Measurements from ENCODE around the gene AGPAT4. TPM values are rescaled to one million over a fixed set of nuclear protein-coding genes. Genes with fewer than 3 reads are reported as not detected.

The AGPAT4 gene
- total RNA-seq, 3 donors from 2014 or later, result 6.5 to 12.3 (median 7.3) TPM

GRCh38 chr6:161242779-161243693, 30.8 kb downstream of the AGPAT4 start:
- Histone ChIP-seq H3K36me3 (ENCODE audit: low read depth) (no peaks in the 10 kb centered on the region), H3K4me3 (no peak overlapping the region), H3K9me3 (no peaks in the 10 kb centered on the region), H3K4me1 (ENCODE audit: low read depth) (no peaks in the 10 kb centered on the region)
- TF ChIP-seq, protein P1, sequence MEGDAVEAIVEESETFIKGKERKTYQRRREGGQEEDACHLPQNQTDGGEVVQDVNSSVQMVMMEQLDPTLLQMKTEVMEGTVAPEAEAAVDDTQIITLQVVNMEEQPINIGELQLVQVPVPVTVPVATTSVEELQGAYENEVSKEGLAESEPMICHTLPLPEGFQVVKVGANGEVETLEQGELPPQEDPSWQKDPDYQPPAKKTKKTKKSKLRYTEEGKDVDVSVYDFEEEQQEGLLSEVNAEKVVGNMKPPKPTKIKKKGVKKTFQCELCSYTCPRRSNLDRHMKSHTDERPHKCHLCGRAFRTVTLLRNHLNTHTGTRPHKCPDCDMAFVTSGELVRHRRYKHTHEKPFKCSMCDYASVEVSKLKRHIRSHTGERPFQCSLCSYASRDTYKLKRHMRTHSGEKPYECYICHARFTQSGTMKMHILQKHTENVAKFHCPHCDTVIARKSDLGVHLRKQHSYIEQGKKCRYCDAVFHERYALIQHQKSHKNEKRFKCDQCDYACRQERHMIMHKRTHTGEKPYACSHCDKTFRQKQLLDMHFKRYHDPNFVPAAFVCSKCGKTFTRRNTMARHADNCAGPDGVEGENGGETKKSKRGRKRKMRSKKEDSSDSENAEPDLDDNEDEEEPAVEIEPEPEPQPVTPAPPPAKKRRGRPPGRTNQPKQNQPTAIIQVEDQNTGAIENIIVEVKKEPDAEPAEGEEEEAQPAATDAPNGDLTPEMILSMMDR (IDR thresholded peaks at IDR 0.05), result no peak
- intact Hi-C loops (cut with DNase I, micrococcal nuclease), result no loop called here
- ATAC-seq (peak; percentile 12), DNase-seq (no peak)

DNA sequence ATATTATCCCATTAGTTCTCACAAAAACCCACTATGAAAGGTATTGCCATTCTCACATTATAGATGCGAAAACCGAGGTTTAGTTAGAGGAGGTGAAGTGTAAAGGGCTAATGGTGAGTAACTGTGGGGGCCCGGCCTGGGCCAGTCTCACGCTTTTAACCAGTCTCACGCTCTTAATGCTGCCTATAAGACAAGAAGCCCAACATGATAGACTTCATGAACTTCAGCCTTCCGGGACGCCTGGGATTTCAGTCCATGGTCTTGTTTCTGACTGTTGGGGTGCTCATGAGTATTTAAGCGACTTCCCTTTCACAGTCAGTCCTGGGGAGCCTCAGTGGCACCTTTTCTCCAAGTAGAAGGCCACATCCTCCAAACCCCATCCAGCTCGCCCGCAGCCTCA, 31.7 kb downstream of the AGPAT4 start:
- no peak overlapping the region for H3K4me3 ChIP-seq
- ATAC-seq (no peak), DNase-seq (no peak)
- H3K36me3 ChIP-seq (ENCODE audit: low read depth), result no peaks in the 10 kb centered on the region
- H3K4me1 ChIP-seq (ENCODE audit: low read depth), result no peaks in the 10 kb centered on the region
- TF ChIP-seq, protein P1 (IDR thresholded peaks at IDR 0.05), result no peak
- intact Hi-C loops (cut with DNase I, micrococcal nuclease), result no loop called here
- H3K9me3 ChIP-seq, result no peaks in the 10 kb centered on the region

DNA sequence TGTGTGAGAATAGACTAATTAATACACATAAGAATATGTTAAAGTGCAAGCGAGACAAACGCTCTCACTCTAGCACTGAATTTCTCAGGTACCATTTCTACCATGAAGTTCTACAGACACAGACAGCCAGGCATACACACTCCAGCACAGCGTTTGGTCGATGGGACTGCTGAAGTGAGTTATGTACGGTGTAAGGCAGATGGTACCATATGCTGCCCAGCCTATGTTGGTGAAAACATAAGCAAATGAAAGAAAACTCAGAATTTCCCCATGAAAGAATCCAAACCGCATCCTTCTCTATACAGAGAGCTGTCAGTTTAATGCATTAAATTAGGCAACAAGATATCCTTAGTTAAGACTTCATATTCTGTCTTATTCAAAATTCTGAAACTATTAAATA, 34.9 kb downstream of the AGPAT4 start:
- Histone ChIP-seq H3K9me3 (no peaks in the 10 kb centered on the region), H3K36me3 (ENCODE audit: low read depth) (no peaks in the 10 kb centered on the region), H3K4me3 (no peak overlapping the region), H3K4me1 (ENCODE audit: low read depth) (no peaks in the 10 kb centered on the region)
- TF ChIP-seq, protein P1 (IDR thresholded peaks at IDR 0.05), result no peak
- intact Hi-C loops (cut with DNase I, micrococcal nuclease), result no loop called here
- ATAC-seq (no peak), DNase-seq (no peak)

- H3K4me1 ChIP-seq (ENCODE audit: low read depth), result no peaks in the 10 kb centered on the region
These were observed 35.4 kb downstream of the AGPAT4 start for GRCh38 chr6:161238500-161238899.

DNA sequence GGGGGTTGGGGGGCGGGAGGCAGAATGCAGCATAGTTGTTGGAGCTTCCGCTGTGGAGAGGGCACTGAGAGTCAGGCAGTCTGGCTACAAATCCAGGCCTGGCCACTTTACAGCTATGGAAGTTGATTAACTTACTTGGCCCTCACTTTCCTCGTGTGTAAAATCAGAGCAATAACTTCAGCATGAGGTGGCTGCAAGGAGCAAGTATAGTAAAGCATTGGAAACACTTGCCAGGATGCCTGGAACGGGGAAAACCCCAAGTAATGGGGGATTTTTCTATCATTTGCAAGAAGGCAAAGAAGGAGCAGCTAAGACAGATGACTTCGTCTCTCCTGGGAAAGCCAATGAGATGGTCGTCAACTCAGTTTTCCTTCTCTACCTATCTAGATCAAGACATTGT, 35.8 kb downstream of the AGPAT4 start:
- Histone ChIP-seq H3K9me3 (no peaks in the 10 kb centered on the region), H3K36me3 (ENCODE audit: low read depth) (no peaks in the 10 kb centered on the region), H3K4me1 (ENCODE audit: low read depth) (no peaks in the 10 kb centered on the region), H3K4me3 (no peak overlapping the region)
- TF ChIP-seq, protein P1 (IDR thresholded peaks at IDR 0.05), result no peak
- ATAC-seq (no peak), DNase-seq (no peak)
- intact Hi-C loops (cut with DNase I, micrococcal nuclease), result no loop called here

More at GRCh38 chr6:161238500-161238899, 35.4 kb downstream of the AGPAT4 start:
- no peak overlapping the region for H3K4me3 ChIP-seq
- H3K36me3 ChIP-seq (ENCODE audit: low read depth), result no peaks in the 10 kb centered on the region
- intact Hi-C loops (cut with DNase I, micrococcal nuclease), result no loop called here
- TF ChIP-seq, protein P1 (IDR thresholded peaks at IDR 0.05), result no peak
- no peaks in the 10 kb centered on the region for H3K9me3 ChIP-seq
- DNase-seq (no peak), ATAC-seq (no peak)
